H1 (cell line): Measurements from ENCODE around the gene LEPR. TPM values are rescaled to one million over a fixed set of nuclear protein-coding genes. Genes with fewer than 3 reads are reported as not detected.

Experiments
- ASH2L ChIP-seq: fragments of 200-600, 300-600 bp; sonication (generic); IDR thresholded peaks from one replicate; pipeline ENCODE4 v1.7.1; 2017; ENCODE audit warnings: low read length
- RBBP5 ChIP-seq: IDR thresholded peaks from 2 replicates; pipeline ENCODE4 v1.7.1; 2012; ENCODE audit warnings: low read depth, mild to moderate bottlenecking, inconsistent platforms, low read length, moderate library complexity, borderline replicate concordance
- polyA plus RNA-seq, 7 experiments: library from polyadenylated mRNA; depleted of rRNA in 3 of 7; stranded (reverse) in 5 of 7; unstranded in 2 of 7; fragments of >200 nt in 5 of 7; fragments of 200-250 nt in 2 of 7; gene quantifications; 1 replicate in 5 of 7; 2 replicates in 1 of 7; 4 replicates in 1 of 7; pipeline versions ENCODE4 v1.2.1 to v1.2.3, GENCODE V29; 2011 to 2013; ENCODE audit warnings: missing spikeins in 2 of 7, mixed read lengths in 2 of 7
- total RNA-seq: library from RNA; stranded (reverse); fragmentation: NEBNext Ultra II Directional; extraction: Animal tissue kit (Norgen Biotek cat#: 25700); gene quantifications from 2 replicates; pipeline ENCODE4 v1.2.1, GENCODE V29; 2021
- TF ChIP-seq, protein P1 (sequence below): IDR thresholded peaks from 2 replicates; pipeline ENCODE4 v1.6.1; 2011; ENCODE audit warnings: low read length, improper control_type of control experiment
- TF ChIP-seq, protein P2 (sequence below): IDR thresholded peaks from 2 replicates; pipeline ENCODE4 v1.6.1; 2012; ENCODE audit warnings: inconsistent platforms

LEPR gene
- total and polyA plus RNA-seq, 2 of the 8 experiments (the other 6 are each of a cell fraction or from before 2014, with no cell fraction given) = 1.3 to 3.9 TPM

DNA sequence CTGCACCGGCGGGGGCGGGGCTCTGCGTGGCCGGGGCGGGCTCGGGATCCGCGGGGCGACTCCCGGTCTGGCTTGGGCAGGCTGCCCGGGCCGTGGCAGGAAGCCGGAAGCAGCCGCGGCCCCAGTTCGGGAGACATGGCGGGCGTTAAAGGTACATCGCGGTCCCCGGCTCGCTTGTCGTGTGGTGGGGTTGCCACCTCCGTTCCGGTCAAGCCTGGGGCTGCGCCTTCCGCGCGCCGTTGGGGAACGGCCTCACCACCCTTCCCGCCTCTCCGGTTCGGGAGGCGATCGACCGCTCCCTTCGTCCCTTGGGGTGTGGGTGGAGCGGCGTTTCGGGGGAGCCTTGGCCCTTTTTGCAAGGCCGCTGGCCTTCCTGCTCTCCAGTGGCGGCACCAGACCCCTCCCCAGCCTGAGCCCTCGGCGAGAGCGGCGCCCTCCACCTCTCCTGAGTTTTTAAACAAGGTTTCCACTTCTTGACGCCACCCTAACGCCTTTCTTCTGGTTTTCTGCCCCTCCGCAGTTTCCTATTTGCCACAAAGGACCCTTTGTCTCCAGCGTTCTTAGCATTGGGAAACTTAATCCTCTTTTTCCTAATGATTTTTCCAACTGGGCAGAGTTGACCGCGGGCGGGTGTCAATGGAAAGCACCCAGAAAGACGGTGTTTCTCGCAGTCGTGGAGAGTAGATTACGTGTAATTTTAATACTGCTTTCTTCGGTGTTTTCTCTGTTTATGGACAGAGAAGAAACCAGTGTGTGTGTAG, at the start of gene LEPR, which contains the start of gene LEPROT (continued):
- TF ChIP-seq, protein P1, sequence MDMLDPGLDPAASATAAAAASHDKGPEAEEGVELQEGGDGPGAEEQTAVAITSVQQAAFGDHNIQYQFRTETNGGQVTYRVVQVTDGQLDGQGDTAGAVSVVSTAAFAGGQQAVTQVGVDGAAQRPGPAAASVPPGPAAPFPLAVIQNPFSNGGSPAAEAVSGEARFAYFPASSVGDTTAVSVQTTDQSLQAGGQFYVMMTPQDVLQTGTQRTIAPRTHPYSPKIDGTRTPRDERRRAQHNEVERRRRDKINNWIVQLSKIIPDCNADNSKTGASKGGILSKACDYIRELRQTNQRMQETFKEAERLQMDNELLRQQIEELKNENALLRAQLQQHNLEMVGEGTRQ = no peak
- TF ChIP-seq ASH2L (peak; percentile 84), RBBP5 (peak; percentile 66; the same call in 1 of the 2 replicates)
- TF ChIP-seq, protein P2, sequence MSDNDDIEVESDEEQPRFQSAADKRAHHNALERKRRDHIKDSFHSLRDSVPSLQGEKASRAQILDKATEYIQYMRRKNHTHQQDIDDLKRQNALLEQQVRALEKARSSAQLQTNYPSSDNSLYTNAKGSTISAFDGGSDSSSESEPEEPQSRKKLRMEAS = no peak; the same call in 1 of the 2 replicates
